Adrenal gland (tissue), 5 donors: Measurements from ENCODE around the gene NUCB1.

Source experiments
- POLR2A ChIP-seq, 2 donors: fragments of 450-650 bp; IDR thresholded peaks; one replicate each; pipeline ENCODE4 v1.6.1; 2017; ENCODE audit warnings: antibody characterized with exemption in 2 of 2, mild to moderate bottlenecking in 2 of 2, moderate library complexity in 1 of 2
- TF ChIP-seq, protein P1 (sequence below), 6 experiments: fragments of 450-650 bp in 4 of 6; fragments of 200-600 bp in 2 of 6; sonication (generic) in 1 of 6; IDR thresholded peaks; 1 replicate in 5 of 6; 2 replicates in 1 of 6; pipeline versions ENCODE4 v1.5.1 to v1.8.0; 2016 to 2021; ENCODE audit warnings: antibody characterized with exemption in 6 of 6, mild to moderate bottlenecking in 2 of 6, moderate library complexity in 1 of 6
- donor health status: DM: no; HTN: no; CAD: no.

DNA sequence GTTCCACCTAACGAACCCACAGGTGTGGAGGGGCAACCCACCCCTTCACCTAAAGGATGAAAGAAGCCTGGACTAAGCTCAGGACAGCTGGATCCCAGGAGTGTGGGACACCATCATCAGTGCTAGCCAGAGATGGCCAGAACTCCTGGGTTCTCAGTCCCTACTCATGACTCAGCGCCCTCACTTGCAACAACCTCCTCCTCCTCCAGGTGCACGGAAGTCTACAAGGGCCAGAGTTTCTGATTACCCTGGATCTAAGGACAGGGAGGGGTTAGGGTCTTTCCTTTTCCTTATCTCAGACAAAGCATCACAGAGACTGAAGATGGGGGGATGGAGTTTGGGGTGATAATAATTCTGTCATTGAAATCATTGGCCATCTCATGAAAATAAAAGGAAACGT is 9.6 kb upstream of the NUCB1 start:
- TF ChIP-seq, protein P1, sequence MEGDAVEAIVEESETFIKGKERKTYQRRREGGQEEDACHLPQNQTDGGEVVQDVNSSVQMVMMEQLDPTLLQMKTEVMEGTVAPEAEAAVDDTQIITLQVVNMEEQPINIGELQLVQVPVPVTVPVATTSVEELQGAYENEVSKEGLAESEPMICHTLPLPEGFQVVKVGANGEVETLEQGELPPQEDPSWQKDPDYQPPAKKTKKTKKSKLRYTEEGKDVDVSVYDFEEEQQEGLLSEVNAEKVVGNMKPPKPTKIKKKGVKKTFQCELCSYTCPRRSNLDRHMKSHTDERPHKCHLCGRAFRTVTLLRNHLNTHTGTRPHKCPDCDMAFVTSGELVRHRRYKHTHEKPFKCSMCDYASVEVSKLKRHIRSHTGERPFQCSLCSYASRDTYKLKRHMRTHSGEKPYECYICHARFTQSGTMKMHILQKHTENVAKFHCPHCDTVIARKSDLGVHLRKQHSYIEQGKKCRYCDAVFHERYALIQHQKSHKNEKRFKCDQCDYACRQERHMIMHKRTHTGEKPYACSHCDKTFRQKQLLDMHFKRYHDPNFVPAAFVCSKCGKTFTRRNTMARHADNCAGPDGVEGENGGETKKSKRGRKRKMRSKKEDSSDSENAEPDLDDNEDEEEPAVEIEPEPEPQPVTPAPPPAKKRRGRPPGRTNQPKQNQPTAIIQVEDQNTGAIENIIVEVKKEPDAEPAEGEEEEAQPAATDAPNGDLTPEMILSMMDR (IDR thresholded peaks at IDR 0.05), result no peak
- TF ChIP-seq POLR2A (IDR thresholded peaks at IDR 0.05), result no peak
